ENCODE measurements around the gene RHD.
"Not testable (repeated sequence)": the region's sequence is repeated elsewhere in the genome, so short reads cannot be mapped to it uniquely, and the experiment has no call there.

RHD gene

DNA sequence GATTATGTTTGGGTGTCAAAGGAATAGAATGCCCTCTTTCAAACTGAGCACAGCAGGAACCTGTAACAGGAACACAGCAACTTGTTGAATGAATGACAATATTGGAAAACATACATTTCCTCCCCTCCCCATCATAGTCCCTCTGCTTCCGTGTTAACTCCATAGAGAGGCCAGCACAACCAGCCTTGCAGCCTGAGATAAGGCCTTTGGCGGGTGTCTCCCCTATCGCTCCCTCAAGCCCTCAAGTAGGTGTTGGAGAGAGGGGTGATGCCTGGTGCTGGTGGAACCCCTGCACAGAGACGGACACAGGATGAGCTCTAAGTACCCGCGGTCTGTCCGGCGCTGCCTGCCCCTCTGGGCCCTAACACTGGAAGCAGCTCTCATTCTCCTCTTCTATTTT is at the start of gene RHD:
RHD (plus strand) TSS at position 272 of the 400 bp plus-strand sequence; CDS start at position 311, 39 bp downstream.
- DNase-seq (ENCODE audit: low spot score), result not testable (repeated sequence)

DNA sequence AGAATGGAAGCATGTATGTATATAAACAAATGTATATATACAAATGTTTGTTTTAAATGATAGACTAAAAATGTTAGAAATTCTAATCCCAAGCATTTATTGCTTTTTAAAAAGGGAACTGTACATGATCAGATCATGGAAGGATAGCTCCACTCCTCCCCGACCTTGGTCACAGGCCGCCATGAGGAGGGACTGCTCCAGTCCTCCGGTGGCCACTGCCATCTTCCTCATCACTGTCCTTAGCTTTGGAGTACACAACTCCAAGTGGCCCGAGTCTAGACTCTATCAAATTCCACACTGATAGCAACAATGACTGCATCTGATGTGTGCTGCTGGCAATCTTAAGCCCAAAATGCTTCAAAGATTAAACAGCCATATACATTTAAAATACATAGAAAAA is 49.7 kb upstream of the RHD start:
- no peak for DNase-seq (ENCODE audit: low spot score)

DNA sequence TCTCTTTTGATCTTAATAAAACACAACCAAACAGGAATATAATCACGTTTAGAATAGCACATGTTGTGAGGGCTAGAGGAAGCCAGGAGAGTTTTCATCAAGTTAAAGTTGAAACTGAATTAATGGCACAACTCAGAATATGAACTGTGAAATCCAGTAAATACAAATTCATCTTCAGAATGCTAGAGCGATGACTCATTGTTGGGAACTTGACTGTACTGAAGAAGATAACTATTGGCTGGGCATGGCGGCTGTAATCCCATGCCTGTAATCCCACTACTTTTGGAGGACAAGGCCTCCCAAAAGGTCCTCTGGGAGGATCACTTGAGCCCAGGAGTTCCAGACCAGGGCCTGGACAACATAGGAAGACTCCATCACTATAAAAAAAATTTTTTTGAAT is 48.8 kb upstream of the RHD start:
- no peak for DNase-seq (ENCODE audit: low spot score)

DNA sequence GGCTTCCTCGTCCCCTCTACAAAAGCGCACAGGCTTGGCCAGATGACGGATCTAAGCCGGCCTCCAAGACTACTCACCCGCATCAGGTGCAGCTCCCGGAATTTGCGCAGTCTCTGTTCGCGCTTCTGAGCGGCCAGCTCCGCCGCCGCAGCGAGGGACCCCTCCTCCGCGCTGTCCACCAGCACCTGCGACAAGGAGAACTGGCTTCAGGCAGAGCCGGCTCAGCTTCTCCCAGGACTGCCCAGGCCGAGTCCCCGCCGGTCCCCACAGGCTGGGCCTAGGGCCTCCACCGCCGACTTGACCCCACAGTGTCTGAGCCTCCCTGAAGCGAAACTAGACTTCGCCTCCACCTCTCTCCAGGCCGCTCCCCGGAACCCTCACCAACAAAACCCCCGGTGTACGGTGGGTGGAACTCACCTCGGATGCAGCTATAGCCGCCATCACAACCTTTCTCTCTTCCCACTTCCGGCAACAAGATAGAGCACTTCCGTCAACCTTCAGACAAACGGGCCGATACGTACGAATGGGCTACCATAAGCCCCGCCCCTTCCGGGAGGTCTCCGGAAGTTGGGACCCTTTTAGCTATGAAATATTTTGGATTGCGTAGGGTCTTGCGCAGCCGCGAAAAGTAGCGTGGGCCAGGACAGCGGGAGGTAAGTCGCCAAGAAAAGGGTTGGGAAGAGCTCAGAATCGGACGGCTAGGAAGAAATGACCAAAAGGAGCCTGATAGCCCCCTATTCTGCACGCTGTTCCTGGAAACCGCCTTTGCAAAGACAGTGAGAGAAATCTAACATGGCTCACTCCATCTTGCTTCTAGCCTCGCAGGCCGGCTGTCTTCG is 40.1 kb upstream of the RHD start, which contains the start of gene SYF2:
SYF2 (minus strand) TSS at position 476 of the 839 bp plus-strand sequence; CDS start at position 441, 35 bp downstream.
- peak; percentile 91 for DNase-seq (ENCODE audit: low spot score)

DNA sequence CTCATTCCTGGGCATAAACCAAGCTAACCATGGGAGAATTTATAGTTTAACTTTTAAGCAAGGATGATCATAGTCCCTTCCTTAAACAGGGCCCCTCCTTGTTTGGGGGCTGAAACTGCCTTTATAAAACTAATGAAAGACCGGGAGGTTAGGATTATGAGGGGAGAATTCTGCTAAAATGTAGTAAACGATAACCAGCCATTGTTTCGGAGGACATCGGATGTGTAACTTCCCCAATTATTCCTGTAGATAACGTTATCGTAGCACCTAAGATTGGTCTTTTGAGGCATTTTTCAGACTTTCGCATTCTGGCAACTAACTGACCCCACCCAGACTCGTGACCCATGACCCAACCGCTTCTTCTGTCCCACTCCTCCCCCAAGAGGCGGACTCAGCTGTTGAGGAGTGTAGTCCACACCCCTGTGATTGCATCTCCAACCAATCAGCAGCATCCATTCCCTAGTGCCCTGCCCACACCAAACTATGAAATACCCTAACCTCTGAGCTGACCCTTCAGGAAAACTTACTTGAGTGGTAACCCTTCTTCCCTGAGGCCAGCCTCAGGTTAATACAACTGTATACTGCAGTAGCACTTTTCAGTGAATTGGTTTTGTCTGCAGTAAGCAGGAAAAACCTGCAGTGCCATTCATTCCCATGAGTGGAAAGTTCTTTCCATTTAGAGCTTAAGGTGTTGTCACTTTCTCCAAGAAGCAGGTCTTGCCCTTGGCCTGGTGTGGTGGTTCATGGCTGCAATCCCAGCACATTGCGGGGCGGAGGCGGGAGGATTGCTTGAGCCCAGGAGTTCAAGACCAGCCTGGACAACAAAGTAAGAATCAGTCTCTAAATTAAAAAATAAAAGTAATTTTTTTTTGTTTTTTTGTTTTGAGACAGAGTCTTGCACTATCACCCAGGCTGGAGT is 39.2 kb upstream of the RHD start:
- DNase-seq (ENCODE audit: low spot score), result peak; percentile 92

DNA sequence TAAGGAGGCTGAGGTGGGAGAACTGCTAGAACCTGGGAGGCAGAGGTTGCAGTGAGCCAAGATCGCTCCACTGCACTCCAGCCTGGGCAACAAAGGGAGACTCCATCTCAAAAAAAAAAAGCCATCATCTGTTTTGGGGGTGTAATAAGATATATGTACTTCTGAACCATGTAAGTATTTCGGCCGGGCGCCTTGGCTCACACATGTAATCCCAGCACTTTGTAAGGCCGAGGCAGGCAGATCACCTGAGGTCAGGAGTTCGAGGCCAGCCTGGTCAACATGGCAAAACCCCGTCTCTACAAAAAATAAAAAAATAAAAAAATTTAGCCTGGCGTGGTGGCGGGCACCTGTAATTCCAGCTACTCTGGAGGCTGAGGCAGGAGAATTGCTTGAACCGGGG is 36.9 kb upstream of the RHD start:
- not testable (repeated sequence) for DNase-seq (ENCODE audit: low spot score)

DNA sequence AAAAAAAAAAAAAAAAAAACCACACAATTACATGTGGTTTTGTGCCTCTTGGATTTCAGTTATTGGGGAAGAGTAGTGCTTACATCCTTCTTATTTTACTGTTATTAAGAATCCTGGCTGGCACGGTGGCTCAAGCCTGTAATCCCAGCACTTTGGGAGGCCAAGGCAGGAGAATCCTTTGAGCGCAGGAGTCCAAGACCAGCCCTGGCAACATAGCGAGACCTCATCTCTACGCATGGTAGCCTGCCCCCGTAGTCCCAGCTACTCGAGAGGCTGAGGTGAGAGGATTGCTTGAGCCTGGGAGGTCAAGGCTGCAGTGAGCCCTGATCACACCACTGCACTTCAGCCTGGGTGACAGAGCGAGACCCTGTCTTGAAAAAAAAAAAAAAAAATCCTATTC is 36.0 kb upstream of the RHD start:
- not testable (repeated sequence) for DNase-seq (ENCODE audit: low spot score)

DNA sequence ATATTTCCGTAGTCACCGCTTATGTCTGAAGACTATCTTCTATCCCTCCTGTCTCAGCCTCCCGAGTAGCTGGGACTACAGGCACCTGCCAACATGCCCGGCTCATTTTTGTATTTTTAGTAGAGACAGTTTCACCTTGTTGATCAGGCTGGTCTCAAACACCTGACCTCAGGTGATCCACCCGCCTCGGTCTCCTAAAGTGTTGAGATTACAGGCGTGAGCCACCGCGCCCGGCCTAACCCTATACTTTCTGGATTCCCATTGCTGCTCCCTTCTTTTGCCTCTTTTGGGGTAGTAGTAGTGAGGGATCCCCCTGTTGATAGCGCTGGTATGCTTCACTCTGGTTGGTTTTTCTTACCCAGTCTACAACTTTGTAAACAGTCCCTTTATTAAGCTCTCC is 34.3 kb upstream of the RHD start:
- no peak for DNase-seq (ENCODE audit: low spot score)

DNA sequence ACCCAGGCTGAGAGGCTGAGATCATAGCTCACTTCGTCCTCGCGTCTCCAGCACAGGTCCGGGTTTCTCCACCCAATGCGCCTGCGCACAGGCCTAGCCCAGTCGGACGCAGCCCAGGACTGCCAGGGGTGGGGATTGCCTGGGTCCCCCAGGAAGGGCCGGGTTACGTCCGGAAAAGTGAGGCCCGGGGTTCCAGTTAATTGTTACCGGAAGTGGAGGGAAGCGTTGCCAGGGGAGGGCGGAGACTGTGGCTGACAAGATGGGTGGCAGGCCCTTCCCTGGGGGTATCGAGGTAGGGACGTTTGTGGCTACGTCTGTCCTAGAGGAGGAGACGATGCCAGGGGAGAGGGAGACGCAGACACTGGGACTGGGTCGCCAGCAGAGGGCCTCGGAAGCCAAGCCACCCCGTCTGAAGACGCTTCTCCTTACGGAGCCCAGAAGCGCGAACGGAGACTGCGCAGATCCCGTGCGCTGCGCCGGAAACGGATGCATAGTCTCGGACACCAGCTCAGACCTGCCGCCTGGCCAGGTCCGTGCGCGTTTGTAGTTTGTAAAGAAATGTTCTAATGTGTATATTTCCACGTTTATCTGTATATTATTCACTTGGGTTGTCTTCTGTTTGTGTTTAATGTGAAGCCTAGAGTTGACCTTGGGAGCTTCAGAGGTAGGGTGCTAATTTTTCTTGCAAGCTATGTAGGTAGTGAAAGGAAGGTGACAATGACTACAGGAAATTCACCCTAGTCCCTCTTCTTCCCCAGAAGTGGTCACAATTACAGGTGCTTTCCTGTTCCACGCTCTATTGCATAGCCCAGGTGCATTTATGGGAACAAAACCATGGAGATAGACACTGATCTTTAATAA is 32.4 kb upstream of the RHD start:
- peak; percentile 89 for DNase-seq (ENCODE audit: low spot score)

DNA sequence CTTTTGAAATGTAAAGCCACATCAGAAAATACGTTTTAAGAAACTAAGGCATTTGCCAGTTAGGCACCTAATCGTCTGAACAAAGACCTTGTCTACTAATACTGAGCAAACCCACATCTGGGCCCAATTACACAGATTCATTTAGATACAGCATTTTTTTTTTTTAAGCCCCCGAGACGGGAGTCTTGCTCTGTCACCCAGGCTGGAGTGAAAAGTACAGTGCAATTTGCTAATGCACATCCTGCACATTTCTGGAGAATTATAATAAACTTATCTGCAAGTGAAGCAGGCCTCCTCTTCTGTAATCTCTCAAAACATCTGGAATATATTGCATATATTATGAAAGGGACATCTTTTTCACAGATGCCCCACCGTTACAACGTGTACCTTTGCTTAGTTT is 28.4 kb upstream of the RHD start:
- peak; percentile 41 for DNase-seq (ENCODE audit: low spot score)

DNA sequence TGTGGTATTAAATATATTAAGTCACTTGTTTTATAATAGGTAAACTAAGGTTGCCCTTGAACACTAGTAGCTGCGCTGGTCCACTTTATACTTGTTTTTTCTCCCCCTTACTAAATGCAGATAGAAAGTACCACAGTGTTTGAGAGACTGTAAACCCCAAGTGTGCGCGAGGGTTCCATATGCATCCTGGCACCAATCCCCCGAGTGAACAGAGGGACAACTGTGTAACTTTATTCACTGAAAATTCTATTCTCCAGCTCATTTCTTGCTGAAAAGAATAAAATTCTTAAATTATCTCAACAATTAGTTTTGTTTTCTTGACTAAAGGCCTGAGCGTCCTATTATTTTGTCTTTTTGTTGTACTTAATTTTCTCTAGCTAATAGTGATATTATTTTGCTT is 26.9 kb upstream of the RHD start:
- DNase-seq (ENCODE audit: low spot score), result no peak

DNA sequence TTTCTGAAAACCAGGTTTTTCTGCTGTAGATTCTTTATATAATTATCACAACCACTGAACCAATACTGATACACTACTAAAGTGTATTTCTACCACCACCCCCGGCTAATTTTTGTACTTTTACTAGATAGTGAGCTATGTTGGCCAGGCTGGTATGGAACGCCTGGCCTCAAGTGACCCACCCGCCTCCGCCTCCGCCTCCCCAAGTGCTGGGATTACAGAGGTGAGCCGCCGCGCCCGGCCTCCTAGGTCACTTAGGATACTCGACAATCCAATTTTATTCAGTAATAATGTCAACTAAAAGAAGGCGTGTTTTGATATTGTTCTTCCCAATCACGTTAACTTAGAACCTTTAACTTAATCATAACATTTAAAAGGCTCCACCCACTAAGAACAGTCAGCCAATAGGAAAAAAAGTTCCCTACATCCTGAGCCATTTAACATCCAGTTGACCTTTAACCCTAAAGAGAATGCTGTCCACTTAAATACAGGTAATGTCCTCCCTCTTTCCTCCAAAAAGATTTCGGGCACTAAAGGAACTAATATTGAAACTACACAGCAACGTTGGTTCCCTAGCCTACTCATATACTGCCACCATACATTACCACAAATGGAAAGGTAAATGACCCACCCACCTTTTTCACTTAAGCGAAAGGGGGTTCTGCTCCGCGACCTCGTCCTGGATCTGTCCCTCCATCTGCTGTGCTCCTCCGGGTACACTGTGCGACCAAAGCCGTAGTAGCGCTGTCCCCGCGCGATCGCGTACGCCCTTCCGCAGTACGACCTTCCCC is 26.3 kb upstream of the RHD start:
- DNase-seq (ENCODE audit: low spot score), result peak; percentile 61

DNA sequence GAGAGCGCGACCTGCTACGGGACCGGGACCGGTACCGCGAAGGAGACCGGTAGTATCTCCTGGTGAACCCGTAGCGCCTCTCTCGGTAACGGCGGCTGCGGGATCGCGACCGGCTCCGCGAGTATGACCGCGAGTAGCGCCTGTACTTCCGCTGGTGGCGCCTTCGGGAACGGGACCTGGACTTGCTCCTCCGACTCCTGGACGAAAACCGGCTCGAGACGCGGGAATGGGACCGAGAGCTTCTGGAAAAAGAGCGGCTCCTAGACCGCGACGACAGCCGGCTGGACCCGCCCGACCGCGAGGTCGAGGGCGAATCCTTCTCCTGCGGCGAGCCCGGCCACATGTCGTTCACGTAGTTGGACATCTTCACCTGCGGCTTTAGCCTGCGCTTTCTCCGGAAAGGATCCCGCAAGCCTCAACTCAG is 25.7 kb upstream of the RHD start:
- DNase-seq (ENCODE audit: low spot score), result peak; percentile 39

DNA sequence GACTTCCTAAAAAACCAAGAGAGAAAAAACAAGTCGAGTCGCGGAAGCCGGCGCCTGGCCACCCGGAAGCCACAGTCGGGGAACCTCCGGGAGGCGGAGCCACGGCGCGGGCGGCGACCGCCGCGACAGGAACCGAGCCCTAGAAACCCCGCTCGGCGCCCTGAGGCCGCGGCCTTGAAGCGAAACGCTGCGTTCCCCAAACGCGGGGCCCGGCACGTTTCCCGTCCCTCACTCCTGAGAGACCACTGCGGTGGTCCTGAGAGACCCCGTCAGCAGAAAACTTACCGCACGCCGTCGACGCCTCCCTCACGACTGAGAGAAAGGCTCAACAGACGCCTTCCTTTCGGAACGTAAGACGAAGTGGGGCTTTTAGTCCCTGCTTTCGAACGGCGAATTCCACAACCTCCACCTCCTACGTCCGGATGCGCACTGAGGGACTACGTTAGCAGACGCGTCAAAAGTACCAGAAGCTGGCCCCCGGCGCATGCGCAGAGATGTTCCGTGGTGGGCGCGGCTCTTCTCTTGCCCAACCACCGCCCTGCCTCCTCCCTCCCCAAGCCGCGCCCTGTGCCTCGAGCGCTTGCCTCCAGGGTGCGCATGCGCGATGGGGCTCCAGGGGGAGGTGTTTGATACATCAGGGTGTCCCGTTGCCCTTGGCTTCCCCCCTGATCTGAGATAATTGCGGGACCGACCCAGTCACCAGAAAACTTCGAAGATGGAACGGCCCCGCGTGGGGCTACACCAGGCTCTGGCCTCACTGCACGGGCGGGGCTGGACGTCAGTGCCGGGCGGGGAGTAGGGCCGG is 25.1 kb upstream of the RHD start, which contains the start of gene RSRP1:
RSRP1 (minus strand) TSS at position 431 of the 805 bp plus-strand sequence. CDS start 491 bp downstream, outside the sequence.
- peak; percentile 100 for DNase-seq (ENCODE audit: low spot score)

DNA sequence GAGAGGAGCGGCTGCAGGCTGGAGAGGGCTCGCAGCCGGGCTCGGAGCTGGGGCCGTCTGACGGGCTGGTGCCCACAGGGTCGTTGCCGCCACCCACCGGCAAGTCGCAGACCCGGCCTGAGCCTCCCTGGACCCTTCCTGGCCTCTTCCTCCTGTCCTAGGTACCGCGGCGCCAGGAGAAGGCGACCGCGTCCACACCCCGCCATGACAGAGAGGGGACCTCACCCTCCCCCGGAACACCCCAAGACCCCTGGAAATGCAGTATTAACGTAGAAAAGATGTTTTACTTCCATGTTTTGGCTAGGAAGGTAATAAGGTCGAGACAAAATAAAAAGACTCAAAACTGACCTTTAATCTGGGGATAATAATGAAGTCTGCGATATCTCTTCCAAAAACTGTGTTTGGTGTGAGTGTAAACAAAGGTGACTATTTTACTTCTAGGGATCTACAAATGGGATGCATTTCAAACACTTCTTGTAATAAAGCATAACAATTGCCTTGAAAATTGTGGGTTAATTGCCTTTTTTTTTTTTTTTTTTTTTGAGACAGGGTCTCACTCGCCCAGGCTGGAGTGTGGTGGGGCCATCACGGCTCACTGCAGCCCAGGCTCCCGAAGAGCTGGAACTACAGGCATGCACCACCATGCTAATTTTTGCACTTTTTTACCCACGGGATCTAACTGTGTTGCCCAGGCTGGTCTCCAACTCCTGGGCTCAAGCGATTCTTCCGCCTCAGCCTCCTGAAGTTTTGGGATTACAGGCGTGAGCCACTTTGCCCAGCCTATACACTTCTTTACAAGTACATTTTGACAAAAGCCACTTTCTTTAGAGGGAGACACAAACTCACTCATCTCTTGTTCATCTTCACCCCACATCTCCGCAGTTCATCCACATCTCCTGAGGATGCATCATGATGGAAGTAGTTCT is 24.2 kb upstream of the RHD start:
- DNase-seq (ENCODE audit: low spot score), result no peak

DNA sequence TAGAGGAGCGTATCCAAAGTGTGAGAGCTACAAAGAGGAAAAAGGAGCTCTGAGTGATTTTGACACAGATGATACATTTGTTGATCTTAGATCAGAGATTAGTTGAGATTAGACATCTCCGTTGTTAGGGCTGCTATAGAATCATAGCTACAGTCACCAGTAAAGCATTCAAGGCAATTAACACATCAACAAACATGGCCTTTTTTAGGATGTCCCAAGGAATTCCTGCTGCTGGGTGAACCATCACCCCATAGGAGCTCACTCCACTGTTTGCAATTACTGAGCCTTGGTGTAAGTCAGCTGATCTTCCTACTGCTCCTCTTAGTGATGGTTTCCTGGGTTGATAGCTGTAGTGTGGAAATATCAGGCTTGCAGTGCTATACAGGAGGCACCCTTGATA is 18.4 kb upstream of the RHD start:
- DNase-seq (ENCODE audit: low spot score), result no peak

DNA sequence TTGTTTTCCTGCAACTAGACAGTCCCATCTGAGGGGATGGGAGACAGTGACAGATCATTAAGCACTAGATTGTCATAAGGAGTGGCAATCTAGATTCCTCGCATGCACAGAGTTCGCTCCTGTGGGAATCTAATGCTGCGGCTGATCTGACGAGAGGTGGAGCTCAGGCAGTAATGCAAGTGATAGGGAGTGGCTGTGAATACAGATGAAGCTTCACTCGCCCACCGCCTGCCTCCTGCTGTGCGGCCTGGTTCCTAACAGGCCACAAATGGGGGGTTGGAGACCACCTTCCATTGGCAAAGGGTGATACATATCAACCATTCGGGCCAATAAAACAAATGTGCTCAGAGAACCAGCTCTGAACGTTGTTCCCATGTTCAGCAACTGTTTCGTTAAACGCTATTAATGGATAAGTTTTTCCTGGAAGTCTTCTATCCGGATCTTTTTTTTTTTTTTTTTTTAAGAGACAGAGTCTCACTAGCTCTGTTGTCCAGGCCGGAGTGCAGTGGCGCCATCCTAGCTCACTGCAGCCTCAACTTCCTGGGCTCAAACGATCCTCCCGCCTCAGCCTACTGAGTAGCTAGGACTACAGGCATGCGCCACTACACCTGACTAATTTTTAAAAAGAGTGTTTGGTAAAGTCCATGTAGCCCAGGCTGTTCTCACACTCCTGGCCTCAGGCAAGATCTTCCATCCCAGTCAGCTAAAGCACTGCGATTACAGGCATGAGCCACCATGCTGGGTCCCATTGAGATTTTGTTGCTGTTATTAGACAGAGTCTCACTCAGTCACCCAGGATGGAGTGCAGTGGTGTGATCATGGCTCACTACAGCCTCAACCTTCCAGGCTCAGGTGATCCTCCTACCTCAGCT is 16.4 kb upstream of the RHD start:
- DNase-seq (ENCODE audit: low spot score), result no peak

DNA sequence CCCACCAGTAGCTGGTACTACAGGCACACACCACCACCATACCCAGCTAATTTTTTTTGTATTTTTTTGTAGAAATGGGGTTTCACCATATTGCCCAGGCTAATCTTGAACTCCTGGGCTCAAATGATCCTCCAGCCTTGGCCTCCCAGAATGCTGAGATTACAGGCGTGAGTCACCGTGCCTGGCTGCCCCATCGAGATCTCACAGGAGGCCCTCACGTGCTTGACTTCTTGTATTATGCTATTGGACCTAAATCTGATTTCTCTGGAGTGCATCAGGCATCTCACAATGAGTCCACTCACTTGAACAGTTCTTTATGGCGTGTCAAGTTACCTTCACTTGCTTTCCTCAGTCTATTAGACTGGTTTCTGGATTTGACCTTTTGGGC is 15.7 kb upstream of the RHD start:
- DNase-seq (ENCODE audit: low spot score), result no peak
